Transverse colon (tissue), 4 donors: ENCODE data around the gene CSNK1D. TPM values are rescaled to one million over a fixed set of nuclear protein-coding genes. Genes with fewer than 3 reads are reported as not detected.

Experiments
- DNase-seq: peaks from one replicate; pipeline ENCODE4 v3.0.0-alpha.2; 2019
- H3K27ac ChIP-seq, 4 donors: fragments of 200-600 bp; sonication (generic); 2 replicates each; pipeline ENCODE4 v1.5.1; 2016 to 2018; ENCODE audit warnings: inconsistent platforms in 4 of 4
- H3K27me3 ChIP-seq: fragments of 200-600 bp; sonication (generic); 2 replicates; pipeline ENCODE4 v1.5.1; 2017; ENCODE audit warnings: inconsistent platforms
- H3K36me3 ChIP-seq, 4 donors: fragments of 200-600 bp; sonication (generic); 2 replicates each; pipeline ENCODE4 v1.5.1; 2017 to 2019; ENCODE audit warnings: inconsistent platforms in 4 of 4
- H3K4me1 ChIP-seq, 4 donors: fragments of 200-600 bp; sonication (generic); 2 replicates each; pipeline ENCODE4 v1.5.1; 2017 to 2020; ENCODE audit warnings: inconsistent platforms in 4 of 4
- H3K4me3 ChIP-seq, 4 donors: fragments of 200-600 bp; sonication (generic); 1 replicate in 1 of 4; 2 replicates in 3 of 4; pipeline versions ENCODE4 v1.5.1 to v1.6.1; 2017 to 2019; ENCODE audit warnings: inconsistent platforms in 4 of 4
- H3K9me3 ChIP-seq, 2 donors: fragments of 200-600 bp; sonication (generic); 2 replicates each; pipeline ENCODE4 v1.5.1; 2017 to 2019; ENCODE audit warnings: inconsistent platforms in 2 of 2
- EP300 ChIP-seq: sonication (generic); formaldehyde crosslinking; IDR thresholded peaks from one replicate; pipeline ENCODE4 v1.6.1; 2017; ENCODE audit warnings: antibody characterized with exemption, low read depth
- POLR2A ChIP-seq: fragments of 450-650 bp; IDR thresholded peaks from one replicate; pipeline ENCODE4 v1.6.1; 2016; ENCODE audit warnings: antibody characterized with exemption, mild to moderate bottlenecking, moderate library complexity
- POLR2AphosphoS5 ChIP-seq, 3 donors: sonication (generic); formaldehyde crosslinking; IDR thresholded peaks; one replicate each; pipeline ENCODE4 v1.6.1; 2016; ENCODE audit warnings: antibody characterized with exemption in 3 of 3
- WGBS, 2 donors: methylation state at CpG; one replicate each; pipeline ENCODE4 v1.1.5; 2018; ENCODE audit warnings: low coverage in 1 of 2; 5-methylcytosine and 5-hydroxymethylcytosine counted together
- in situ Hi-C, 4 donors: fragments of 200-750 bp; cut with MboI; loops; one replicate each; pipeline versions ENCODE4 v1.15.0 to v1.15.1; 2017; ENCODE audit warnings: low sequenced_read_pairs in 3 of 4, low pct_ligation_motif_present in 1 of 4, low pct_unique_long_range_greater_than_20kb in 1 of 4
- intact Hi-C: fragments of 100-400 bp; cut with DNase I; formaldehyde crosslinking; loops from one replicate; pipeline ENCODE4 v1.15.1; 2023; ENCODE audit warnings: low total_unique reads
- total RNA-seq, 4 donors: library from RNA; depleted of rRNA; stranded (reverse); fragments of >200 nt; gene quantifications; one replicate each; pipeline ENCODE4 v1.1.0, GENCODE V29; 2016
- TF ChIP-seq, protein P1 (sequence below), 5 experiments: fragments of 200-600 bp in 3 of 5; fragments of 450-650 bp in 2 of 5; sonication (generic) in 3 of 5; IDR thresholded peaks; 1 replicate in 2 of 5; 2 replicates in 3 of 5; pipeline ENCODE4 v1.5.1; 2016 to 2017; ENCODE audit warnings: antibody characterized with exemption in 5 of 5, inconsistent platforms in 3 of 5, mild to moderate bottlenecking in 2 of 5, moderate library complexity in 1 of 5

CSNK1D gene
- total RNA-seq, 4 donors from 2014 or later, result 86.0 to 230 (median 148) TPM

GRCh38 chr17:82228842-82229697 lies 44.4 kb downstream of the CSNK1D start, which contains the start of gene SLC16A3:
Gene SLC16A3 (plus strand): TSS chr17:82229042. CDS start chr17:82236009, 6,967 bp downstream.
- TF ChIP-seq, protein P1, sequence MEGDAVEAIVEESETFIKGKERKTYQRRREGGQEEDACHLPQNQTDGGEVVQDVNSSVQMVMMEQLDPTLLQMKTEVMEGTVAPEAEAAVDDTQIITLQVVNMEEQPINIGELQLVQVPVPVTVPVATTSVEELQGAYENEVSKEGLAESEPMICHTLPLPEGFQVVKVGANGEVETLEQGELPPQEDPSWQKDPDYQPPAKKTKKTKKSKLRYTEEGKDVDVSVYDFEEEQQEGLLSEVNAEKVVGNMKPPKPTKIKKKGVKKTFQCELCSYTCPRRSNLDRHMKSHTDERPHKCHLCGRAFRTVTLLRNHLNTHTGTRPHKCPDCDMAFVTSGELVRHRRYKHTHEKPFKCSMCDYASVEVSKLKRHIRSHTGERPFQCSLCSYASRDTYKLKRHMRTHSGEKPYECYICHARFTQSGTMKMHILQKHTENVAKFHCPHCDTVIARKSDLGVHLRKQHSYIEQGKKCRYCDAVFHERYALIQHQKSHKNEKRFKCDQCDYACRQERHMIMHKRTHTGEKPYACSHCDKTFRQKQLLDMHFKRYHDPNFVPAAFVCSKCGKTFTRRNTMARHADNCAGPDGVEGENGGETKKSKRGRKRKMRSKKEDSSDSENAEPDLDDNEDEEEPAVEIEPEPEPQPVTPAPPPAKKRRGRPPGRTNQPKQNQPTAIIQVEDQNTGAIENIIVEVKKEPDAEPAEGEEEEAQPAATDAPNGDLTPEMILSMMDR (IDR thresholded peaks at IDR 0.05), result no peak
- peak; percentile 32 for TF ChIP-seq POLR2A
- no peak for TF ChIP-seq EP300
- peak; percentile 5 to 90 (median 16) for TF ChIP-seq POLR2AphosphoS5 (IDR thresholded peaks at IDR 0.05)
- intact Hi-C loops, result no loop called here
- peak; percentile 78 for DNase-seq
- H3K27me3 ChIP-seq, result no peaks in the 10 kb centered on the region
- 7% methylated on average over 29 of the region's 105 CpGs; no CpG with 5 or more reads in 1 of the 2 donors for WGBS, 2 donors
- H3K4me1 ChIP-seq, result peaks cover 21 to 47% (median 44%) of the 10 kb centered on the region in 4 donors
- H3K9me3 ChIP-seq, result no peaks in the 10 kb centered on the region
- in situ Hi-C loops, result no loop called here
- H3K27ac ChIP-seq, result peak within 1 kb of the TSS; percentile 90 to 95 (median 92)
- H3K36me3 ChIP-seq, result no peaks in the 10 kb centered on the region
- H3K4me3 ChIP-seq, result peak within 1 kb of the TSS; percentile 54 to 94 (median 69)

DNA sequence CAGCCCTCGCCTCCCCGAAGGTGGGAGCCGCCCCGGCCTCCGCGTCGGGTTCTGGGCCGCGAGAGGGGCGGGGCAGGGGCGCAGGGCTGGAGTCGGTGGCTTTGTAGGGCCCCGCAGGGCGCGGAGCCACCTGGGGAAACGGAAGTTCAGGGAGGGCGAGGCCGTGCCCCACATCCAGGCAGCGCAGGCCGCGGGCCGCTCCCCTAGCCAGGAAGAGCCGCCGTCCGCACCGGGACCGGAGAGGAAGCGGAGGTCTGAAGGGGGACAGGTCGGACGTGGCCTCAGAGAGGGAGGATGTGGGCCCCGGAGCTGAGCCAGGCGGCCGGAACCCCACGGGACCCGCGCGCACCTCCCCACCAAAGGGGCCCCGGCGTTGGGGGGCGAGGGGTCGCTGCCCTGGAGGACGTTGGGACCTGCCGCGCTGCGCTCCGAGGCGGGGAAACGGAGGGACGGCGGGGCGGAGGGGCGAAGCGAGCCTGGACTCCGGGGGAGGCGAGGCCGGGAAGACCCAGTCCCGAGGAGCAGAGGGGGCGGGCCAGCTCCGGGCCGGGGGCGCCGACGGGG lies 45.1 kb downstream of the CSNK1D start:
- 10% methylated on average over 42 of the region's 63 CpGs; no CpG with 5 or more reads in 1 of the 2 donors for WGBS, 2 donors
- H3K4me3 ChIP-seq, result peak overlapping the region; percentile 50 to 75 (median 58)
- H3K27ac ChIP-seq, result peak overlapping the region; percentile 90 to 95 (median 92)
- H3K9me3 ChIP-seq, result no peaks in the 10 kb centered on the region
- peaks cover 21 to 47% (median 44%) of the 10 kb centered on the region in 4 donors for H3K4me1 ChIP-seq
- DNase-seq, result peak; percentile 80
- intact Hi-C loops (no loop called here), in situ Hi-C loops (no loop called here)
- TF ChIP-seq POLR2AphosphoS5 (IDR thresholded peaks at IDR 0.05) (peak; percentile 48 to 88 (median 72)), EP300 (no peak), POLR2A (peak; percentile 84)
- TF ChIP-seq, protein P1 (IDR thresholded peaks at IDR 0.05), result no peak
- no peaks in the 10 kb centered on the region for H3K27me3 ChIP-seq
- no peaks in the 10 kb centered on the region for H3K36me3 ChIP-seq

DNA sequence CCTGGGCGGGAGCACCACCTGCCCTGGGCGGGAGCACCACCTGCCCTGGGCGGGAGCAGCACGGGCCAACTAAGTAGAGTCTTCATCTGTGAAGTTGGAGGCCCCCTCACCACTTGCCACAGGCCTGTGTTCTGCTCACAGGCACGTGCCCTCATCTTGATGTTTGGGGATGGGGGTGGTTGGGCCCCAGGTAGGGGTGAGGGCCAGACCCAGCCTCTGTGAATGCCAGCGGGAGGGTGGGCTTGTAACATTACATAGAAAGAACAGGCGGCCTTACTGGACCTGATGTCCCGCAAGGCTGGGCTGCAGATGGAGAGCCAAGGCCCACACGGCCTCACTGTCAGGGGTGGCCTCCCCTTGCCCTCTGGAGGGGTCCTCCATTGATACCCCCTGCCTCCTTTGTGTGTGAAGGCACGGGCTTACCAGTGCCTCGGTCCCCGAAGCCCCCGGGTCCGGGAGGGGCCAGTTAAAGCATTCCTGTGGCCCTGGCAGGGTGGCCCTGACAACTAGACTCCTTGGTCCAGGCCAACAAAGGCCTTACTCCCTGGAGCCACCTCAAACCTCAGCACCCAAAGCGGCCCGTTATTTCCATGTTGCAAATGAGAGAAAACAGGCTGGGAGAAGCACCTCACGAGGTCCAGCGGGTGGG lies 45.7 kb downstream of the CSNK1D start:
- Histone ChIP-seq H3K27me3 (no peaks in the 10 kb centered on the region), H3K9me3 (no peaks in the 10 kb centered on the region), H3K4me1 (peaks cover 21 to 47% (median 43%) of the 10 kb centered on the region in 4 donors), H3K4me3 (peak overlapping the region in 3 of 4 donors; percentile 54 to 75 (median 63)), H3K27ac (peak overlapping the region; percentile 90 to 95 (median 92)), H3K36me3 (no peaks in the 10 kb centered on the region)
- 68% methylated on average over 16 of the region's 18 CpGs; no CpG with 5 or more reads in 1 of the 2 donors for WGBS, 2 donors
- DNase-seq, result no peak
- in situ Hi-C loops (no loop called here), intact Hi-C loops (no loop called here)
- TF ChIP-seq POLR2A (no peak), EP300 (no peak), POLR2AphosphoS5 (IDR thresholded peaks at IDR 0.05) (no peak)
- TF ChIP-seq, protein P1 (IDR thresholded peaks at IDR 0.05), result no peak
